GM12875 (cell line): ENCODE data around the gene FUT9.

Source experiments
- H3K4me3 ChIP-seq: one replicate; pipeline ENCODE4 v1.5.1; 2011; ENCODE audit warnings: low read depth, low read length, control low read depth
- TF ChIP-seq, protein P1 (sequence below): IDR thresholded peaks from 2 replicates; pipeline ENCODE4 v1.5.1; 2011; ENCODE audit warnings: low read depth, mild to moderate bottlenecking, control low read depth, inconsistent platforms, low read length, moderate library complexity, borderline replicate concordance; ENCODE audit not compliant: insufficient read depth

The FUT9 gene

DNA sequence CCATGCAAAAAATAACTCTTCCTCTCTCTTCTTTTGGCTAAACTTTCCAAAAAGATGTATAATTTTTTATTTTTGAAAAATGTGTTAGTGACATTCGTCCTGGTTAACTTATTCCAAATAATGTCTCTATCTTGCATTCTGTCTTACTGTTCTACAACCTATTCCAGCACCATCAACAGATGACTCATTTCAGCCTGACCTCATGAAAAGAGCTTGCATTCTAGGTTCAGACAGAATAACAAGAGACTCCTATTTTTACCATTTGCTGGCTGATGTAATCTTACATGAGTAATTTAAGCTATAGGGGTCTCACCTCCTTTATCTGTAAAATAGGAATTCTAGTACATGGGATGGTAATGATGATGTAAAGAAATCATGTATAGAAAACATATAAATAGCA, 109.0 kb downstream of the FUT9 start:
- TF ChIP-seq, protein P1, sequence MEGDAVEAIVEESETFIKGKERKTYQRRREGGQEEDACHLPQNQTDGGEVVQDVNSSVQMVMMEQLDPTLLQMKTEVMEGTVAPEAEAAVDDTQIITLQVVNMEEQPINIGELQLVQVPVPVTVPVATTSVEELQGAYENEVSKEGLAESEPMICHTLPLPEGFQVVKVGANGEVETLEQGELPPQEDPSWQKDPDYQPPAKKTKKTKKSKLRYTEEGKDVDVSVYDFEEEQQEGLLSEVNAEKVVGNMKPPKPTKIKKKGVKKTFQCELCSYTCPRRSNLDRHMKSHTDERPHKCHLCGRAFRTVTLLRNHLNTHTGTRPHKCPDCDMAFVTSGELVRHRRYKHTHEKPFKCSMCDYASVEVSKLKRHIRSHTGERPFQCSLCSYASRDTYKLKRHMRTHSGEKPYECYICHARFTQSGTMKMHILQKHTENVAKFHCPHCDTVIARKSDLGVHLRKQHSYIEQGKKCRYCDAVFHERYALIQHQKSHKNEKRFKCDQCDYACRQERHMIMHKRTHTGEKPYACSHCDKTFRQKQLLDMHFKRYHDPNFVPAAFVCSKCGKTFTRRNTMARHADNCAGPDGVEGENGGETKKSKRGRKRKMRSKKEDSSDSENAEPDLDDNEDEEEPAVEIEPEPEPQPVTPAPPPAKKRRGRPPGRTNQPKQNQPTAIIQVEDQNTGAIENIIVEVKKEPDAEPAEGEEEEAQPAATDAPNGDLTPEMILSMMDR, result no peak

DNA sequence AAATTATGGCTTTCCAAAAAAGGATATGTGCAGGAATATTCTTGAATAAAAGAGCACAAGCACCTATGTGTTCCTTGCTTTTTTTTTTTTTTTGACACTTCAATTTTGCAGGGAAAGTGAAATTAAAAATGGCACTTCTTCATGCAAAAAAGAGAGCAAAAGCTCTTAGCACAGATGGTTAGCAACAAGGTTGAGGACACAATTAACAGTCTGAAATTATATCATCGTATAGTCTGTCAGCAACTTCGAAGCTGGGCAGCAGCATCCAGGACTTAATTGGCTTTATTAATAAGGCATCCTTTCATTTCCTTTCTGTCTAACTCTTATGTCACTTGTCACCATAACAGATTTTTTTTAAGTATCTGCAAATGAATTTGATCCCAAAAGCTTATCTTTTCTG, 122.6 kb downstream of the FUT9 start:
- no peak overlapping the region for H3K4me3 ChIP-seq
- TF ChIP-seq, protein P1, result no peak

More for the DNA sequence above, 109.0 kb downstream of the FUT9 start:
- H3K4me3 ChIP-seq, result no peak overlapping the region

DNA sequence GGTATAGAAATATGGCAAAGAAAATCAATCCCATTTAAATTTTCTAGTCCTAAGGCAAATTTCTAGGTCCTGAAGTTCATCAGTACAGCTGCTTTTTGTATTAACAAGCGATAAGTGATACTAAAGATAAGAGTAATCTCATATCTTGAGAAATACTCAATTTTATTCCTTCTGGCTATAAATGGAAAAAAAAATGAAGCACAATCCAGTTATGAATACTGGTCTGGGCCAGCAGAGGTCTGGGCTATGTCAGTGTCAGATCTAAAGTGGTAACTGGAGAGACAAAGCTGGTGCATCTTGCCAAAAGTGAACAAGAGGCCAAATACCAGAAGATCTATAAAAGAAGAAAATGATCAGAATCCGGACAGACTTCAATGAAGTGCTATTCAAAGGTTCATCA, 126.4 kb downstream of the FUT9 start:
- no peak overlapping the region for H3K4me3 ChIP-seq
- TF ChIP-seq, protein P1, result no peak

DNA sequence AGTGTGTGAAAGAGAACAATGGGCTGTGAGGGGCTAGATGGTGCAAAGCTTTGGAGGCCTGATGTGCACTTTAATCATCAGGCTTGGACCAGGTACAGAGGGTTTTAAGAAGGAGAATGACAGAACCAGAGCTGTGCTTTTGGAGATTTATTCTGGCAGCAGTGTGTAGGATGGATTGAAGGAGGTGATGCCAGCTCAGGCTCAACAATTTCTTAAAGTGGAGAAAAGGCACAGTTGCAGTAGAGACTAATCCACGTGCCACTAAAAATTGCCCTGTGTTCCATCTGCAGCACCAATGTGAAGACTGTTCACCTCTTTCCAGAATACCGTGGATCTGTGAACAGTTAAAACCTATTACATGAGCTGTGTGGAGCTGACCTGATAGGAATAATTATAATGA, 134.7 kb downstream of the FUT9 start:
- TF ChIP-seq, protein P1, result no peak
- no peak overlapping the region for H3K4me3 ChIP-seq

DNA sequence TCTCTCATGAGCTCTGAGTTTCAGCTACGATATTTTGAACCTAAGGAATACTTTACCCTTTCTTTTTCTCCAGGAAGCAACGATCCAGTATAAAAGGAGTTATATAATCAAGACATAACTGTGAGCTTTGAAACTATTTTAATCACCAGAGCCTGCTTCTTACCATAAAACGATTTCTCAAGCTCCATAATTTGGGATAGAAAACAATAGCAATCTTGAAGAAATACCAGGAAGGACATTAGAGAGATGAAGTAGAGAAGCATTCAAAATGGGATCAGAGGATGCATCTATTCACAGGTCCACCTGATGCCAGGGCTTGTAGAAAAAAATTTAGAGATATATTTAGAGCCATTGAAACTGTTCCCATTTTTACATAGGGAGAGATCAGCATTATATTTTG, 135.9 kb downstream of the FUT9 start:
- TF ChIP-seq, protein P1, result no peak
- H3K4me3 ChIP-seq, result no peak overlapping the region

DNA sequence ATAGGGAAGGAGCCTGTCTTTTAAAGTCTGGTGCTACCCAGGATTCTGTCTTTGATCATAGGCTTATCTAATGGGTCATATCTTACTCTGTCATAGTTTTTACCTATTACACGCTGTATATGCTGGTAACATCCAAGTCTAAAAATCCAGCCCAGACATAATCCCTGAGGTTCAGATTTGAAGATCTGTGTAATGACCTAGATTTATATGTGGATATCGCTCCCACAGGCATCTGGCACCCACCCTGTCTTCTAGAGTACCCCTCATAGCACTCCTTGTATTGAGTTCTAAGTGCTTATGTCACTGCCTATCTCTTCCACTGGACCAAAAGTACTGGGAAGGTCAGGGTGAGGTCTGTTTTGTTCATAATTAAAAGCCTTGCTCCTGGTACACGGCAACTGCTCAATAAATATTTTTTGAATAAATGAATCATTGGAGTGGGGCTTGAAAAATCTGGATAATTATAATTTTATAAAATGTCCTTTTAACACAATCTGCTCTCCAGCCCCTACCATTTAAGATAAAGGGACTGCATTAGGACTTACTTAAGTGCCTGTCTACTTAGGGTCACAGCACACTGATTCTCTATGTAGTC, 136.4 kb downstream of the FUT9 start:
- no peak overlapping the region for H3K4me3 ChIP-seq
- TF ChIP-seq, protein P1, result no peak

DNA sequence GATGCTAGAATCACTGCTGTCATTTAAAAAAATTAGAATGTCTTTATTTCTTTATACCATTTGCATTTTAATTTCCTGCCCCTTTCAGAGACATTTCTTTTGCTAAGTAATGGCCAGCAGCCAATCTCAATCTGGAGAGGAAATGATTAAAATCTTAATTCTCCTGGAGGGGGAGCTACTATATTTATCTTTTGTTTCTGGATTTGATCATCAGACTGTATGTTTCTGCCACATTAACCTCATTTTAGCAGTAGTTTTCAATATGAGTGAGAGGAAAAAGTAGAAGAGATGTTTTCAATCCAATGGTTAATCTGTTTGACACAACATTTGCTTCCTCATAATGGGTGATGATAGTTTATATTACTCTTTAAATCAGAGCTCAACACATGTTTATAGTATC, 138.0 kb downstream of the FUT9 start:
- TF ChIP-seq, protein P1, result no peak
- H3K4me3 ChIP-seq, result no peak overlapping the region
